ENCODE measurements around the gene MTHFD1. TPM values are rescaled to one million over a fixed set of nuclear protein-coding genes. Genes with fewer than 3 reads are reported as not detected.
A peak's percentile ranks its signal among the peaks of the same experiment; 100 is the strongest.

MTHFD1 gene
- total RNA-seq, 1 donor from 2014 or later: 161 TPM

GRCh38 chr14:64476438-64476837 is 88.3 kb downstream of the MTHFD1 start:
- peaks cover 4% of the 10 kb centered on the region for H3K4me1 Mint-ChIP-seq
- H3K4me3 Mint-ChIP-seq: no peak overlapping the region

GRCh38 chr14:64478634-64479250 is 90.6 kb downstream of the MTHFD1 start:
- no peak overlapping the region for H3K27ac Mint-ChIP-seq (ENCODE audit: unreplicated experiment)
- H3K27me3 Mint-ChIP-seq (ENCODE audit: low read depth): no peaks in the 10 kb centered on the region
- no peaks in the 10 kb centered on the region for H3K9me3 Mint-ChIP-seq
- TF ChIP-seq CTCF (conservative IDR thresholded peaks at IDR 0.05): peak; percentile 67
- peaks cover 4% of the 10 kb centered on the region for H3K4me1 Mint-ChIP-seq
- no peak for DNase-seq (ENCODE audit: low read depth, low spot score)
- no peak overlapping the region for H3K4me3 Mint-ChIP-seq
- H3K36me3 Mint-ChIP-seq (ENCODE audit: low read depth): no peaks in the 10 kb centered on the region

More at GRCh38 chr14:64476438-64476837, 88.3 kb downstream of the MTHFD1 start:
- DNase-seq (ENCODE audit: low read depth, low spot score): no peak
- no peaks in the 10 kb centered on the region for H3K27me3 Mint-ChIP-seq (ENCODE audit: low read depth)
- TF ChIP-seq CTCF (conservative IDR thresholded peaks at IDR 0.05): no peak
- H3K27ac Mint-ChIP-seq (ENCODE audit: unreplicated experiment): no peak overlapping the region
- H3K9me3 Mint-ChIP-seq: no peaks in the 10 kb centered on the region
- H3K36me3 Mint-ChIP-seq (ENCODE audit: low read depth): no peaks in the 10 kb centered on the region

- no peak overlapping the region for H3K4me3 Mint-ChIP-seq
- no peaks in the 10 kb centered on the region for H3K4me1 Mint-ChIP-seq
- TF ChIP-seq CTCF (conservative IDR thresholded peaks at IDR 0.05): no peak
- DNase-seq (ENCODE audit: low read depth, low spot score): no peak
- peaks cover 3% of the 10 kb centered on the region for H3K36me3 Mint-ChIP-seq (ENCODE audit: low read depth)
- H3K27me3 Mint-ChIP-seq (ENCODE audit: low read depth): no peaks in the 10 kb centered on the region
- no peaks in the 10 kb centered on the region for H3K9me3 Mint-ChIP-seq
- no peak overlapping the region for H3K27ac Mint-ChIP-seq (ENCODE audit: unreplicated experiment)
Observed at GRCh38 chr14:64488590-64489099, 100.5 kb downstream of the MTHFD1 start.

DNA sequence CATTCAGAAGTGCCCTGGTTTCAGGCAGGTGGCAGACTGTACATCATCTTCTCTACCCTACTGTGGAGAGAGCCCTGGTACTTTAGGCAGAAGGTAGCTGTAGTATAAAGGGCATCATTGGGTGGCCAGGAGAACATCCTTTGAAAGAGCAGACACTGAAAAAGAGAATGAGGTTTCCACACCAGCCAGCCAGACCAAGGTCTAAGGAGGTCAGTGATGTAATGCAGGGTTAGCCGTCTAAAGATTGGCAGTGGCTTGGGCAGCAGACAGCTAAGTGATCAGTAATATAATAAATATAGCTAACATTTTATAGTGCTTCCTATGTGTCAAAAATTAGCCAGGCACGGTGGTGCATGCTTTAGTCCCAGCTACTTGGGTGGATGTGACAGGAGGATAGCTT is 103.5 kb downstream of the MTHFD1 start:
- H3K4me1 Mint-ChIP-seq: no peaks in the 10 kb centered on the region
- H3K27me3 Mint-ChIP-seq (ENCODE audit: low read depth): no peaks in the 10 kb centered on the region
- DNase-seq (ENCODE audit: low read depth, low spot score): no peak
- H3K4me3 Mint-ChIP-seq: no peak overlapping the region
- H3K27ac Mint-ChIP-seq (ENCODE audit: unreplicated experiment): no peak overlapping the region
- H3K9me3 Mint-ChIP-seq: no peaks in the 10 kb centered on the region
- no peak for TF ChIP-seq CTCF (conservative IDR thresholded peaks at IDR 0.05)
- H3K36me3 Mint-ChIP-seq (ENCODE audit: low read depth): peaks cover 3% of the 10 kb centered on the region

GRCh38 chr14:64493455-64493854 is 105.3 kb downstream of the MTHFD1 start:
- no peaks in the 10 kb centered on the region for H3K9me3 Mint-ChIP-seq
- H3K27ac Mint-ChIP-seq (ENCODE audit: unreplicated experiment): peak overlapping the region; percentile 43
- H3K4me3 Mint-ChIP-seq: no peak overlapping the region
- no peaks in the 10 kb centered on the region for H3K4me1 Mint-ChIP-seq
- TF ChIP-seq CTCF (conservative IDR thresholded peaks at IDR 0.05): no peak
- no peaks in the 10 kb centered on the region for H3K27me3 Mint-ChIP-seq (ENCODE audit: low read depth)
- H3K36me3 Mint-ChIP-seq (ENCODE audit: low read depth): peaks cover under 1% of the 10 kb centered on the region
- no peak for DNase-seq (ENCODE audit: low read depth, low spot score)
